Eye (tissue), 1 donor: Measurements from ENCODE around the gene CCDC136.

Experiments used
- DNase-seq: peaks from one replicate; pipeline ENCODE4 v3.0.0-alpha.2; 2015

Gene CCDC136

GRCh38 chr7:128807191-128807590, 15.4 kb downstream of the CCDC136 start:
- DNase-seq = peak; percentile 56

GRCh38 chr7:128809363-128809762, 17.6 kb downstream of the CCDC136 start:
- no peak for DNase-seq

- DNase-seq = no peak
Measured at GRCh38 chr7:128810473-128810872, 18.7 kb downstream of the CCDC136 start.

- no peak for DNase-seq
Measured at GRCh38 chr7:128810997-128811396, 19.2 kb downstream of the CCDC136 start.

- no peak for DNase-seq
Measured at GRCh38 chr7:128811631-128812430, 20.1 kb downstream of the CCDC136 start.

GRCh38 chr7:128812514-128813168, 20.9 kb downstream of the CCDC136 start:
- no peak for DNase-seq

GRCh38 chr7:128814499-128814898, 22.7 kb downstream of the CCDC136 start:
- DNase-seq = peak; percentile 56

GRCh38 chr7:128815289-128815942, 23.6 kb downstream of the CCDC136 start:
- DNase-seq = no peak

- DNase-seq = no peak
Measured at GRCh38 chr7:128818694-128819093, 26.9 kb downstream of the CCDC136 start.

- no peak for DNase-seq
Measured at GRCh38 chr7:128821724-128822123, 30.0 kb downstream of the CCDC136 start.

- no peak for DNase-seq
Measured at GRCh38 chr7:128826512-128826911, 34.7 kb downstream of the CCDC136 start.

- DNase-seq = no peak
Measured at GRCh38 chr7:128826916-128827247, 35.1 kb downstream of the CCDC136 start.

GRCh38 chr7:128827248-128827958, 35.6 kb downstream of the CCDC136 start:
- peak; percentile 38 for DNase-seq

- peak; percentile 51 for DNase-seq
Measured at GRCh38 chr7:128827971-128828711, 36.4 kb downstream of the CCDC136 start.

GRCh38 chr7:128829391-128830166, 37.8 kb downstream of the CCDC136 start:
- peak; percentile 39 for DNase-seq

GRCh38 chr7:128830231-128831177, 38.7 kb downstream of the CCDC136 start, which contains the start of gene FLNC:
Gene FLNC, plus strand, starts transcription at chr7:128830406. Its CDS starts 232 bp downstream, at chr7:128830638.
- peak; percentile 81 for DNase-seq

GRCh38 chr7:128831178-128831993, 39.6 kb downstream of the CCDC136 start:
- DNase-seq = peak; percentile 90

GRCh38 chr7:128831994-128832879, 40.5 kb downstream of the CCDC136 start:
- peak; percentile 91 for DNase-seq

- no peak for DNase-seq
Measured at GRCh38 chr7:128832880-128833147, 41.0 kb downstream of the CCDC136 start.
